Ovary (tissue), 3 donors: Measurements from ENCODE around the gene DRC1.

ENCODE experiments used
- EP300 ChIP-seq: sonication (generic); formaldehyde crosslinking; IDR thresholded peaks from one replicate; pipeline ENCODE4 v1.6.1; 2017; ENCODE audit warnings: antibody characterized with exemption
- TF ChIP-seq, protein P1 (sequence below), 3 donors: fragments of 450-650 bp in 2 of 3; fragments of 200-600 bp in 1 of 3; IDR thresholded peaks; one replicate each; pipeline versions ENCODE4 v1.5.1 to v1.8.0; 2016 to 2022; ENCODE audit warnings: antibody characterized with exemption in 3 of 3, mild to moderate bottlenecking in 1 of 3
- donor health status: DM: no; HTN: no; CAD: no.

- TF ChIP-seq, protein P1, sequence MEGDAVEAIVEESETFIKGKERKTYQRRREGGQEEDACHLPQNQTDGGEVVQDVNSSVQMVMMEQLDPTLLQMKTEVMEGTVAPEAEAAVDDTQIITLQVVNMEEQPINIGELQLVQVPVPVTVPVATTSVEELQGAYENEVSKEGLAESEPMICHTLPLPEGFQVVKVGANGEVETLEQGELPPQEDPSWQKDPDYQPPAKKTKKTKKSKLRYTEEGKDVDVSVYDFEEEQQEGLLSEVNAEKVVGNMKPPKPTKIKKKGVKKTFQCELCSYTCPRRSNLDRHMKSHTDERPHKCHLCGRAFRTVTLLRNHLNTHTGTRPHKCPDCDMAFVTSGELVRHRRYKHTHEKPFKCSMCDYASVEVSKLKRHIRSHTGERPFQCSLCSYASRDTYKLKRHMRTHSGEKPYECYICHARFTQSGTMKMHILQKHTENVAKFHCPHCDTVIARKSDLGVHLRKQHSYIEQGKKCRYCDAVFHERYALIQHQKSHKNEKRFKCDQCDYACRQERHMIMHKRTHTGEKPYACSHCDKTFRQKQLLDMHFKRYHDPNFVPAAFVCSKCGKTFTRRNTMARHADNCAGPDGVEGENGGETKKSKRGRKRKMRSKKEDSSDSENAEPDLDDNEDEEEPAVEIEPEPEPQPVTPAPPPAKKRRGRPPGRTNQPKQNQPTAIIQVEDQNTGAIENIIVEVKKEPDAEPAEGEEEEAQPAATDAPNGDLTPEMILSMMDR (IDR thresholded peaks at IDR 0.05): no peak
- TF ChIP-seq EP300: no peak
Observed at GRCh38 chr2:26492749-26493515, 91.2 kb downstream of the DRC1 start.
